Kidney (tissue), 14 donors: ENCODE results near the gene PKNOX2. TPM values are rescaled to one million over a fixed set of nuclear protein-coding genes. Genes with fewer than 3 reads are reported as not detected.

Source experiments
- DNase-seq, 5 donors: peaks; one replicate each; pipeline ENCODE4 v3.0.0-alpha.2; 2013 to 2020
- FAIRE-seq: peaks from 2 replicates; lab custom pipeline; 2012; peaks lifted over from hg19 to GRCh38; lab: Jason Lieb, UNC
- H3K27ac ChIP-seq, 2 donors: one replicate each; pipeline ENCODE4 v1.7.0; 2013; ENCODE audit warnings: low read depth in 2 of 2, low read length in 2 of 2, inconsistent platforms in 1 of 2
- H3K27me3 ChIP-seq: one replicate; pipeline ENCODE4 v1.7.1; 2013; ENCODE audit warnings: low read length, inconsistent platforms; ENCODE audit not compliant: control insufficient read depth, insufficient read depth
- H3K36me3 ChIP-seq, 3 donors: one replicate each; pipeline versions ENCODE4 v1.7.0 to v1.7.1; 2013; ENCODE audit warnings: low read length in 3 of 3, control low read depth in 1 of 3, inconsistent platforms in 1 of 3; ENCODE audit not compliant: insufficient read depth in 3 of 3, control insufficient read depth in 2 of 3
- H3K4me1 ChIP-seq, 3 donors: one replicate each; pipeline versions ENCODE4 v1.7.0 to v1.7.1; 2013; ENCODE audit warnings: low read length in 3 of 3, inconsistent platforms in 1 of 3, low read depth in 1 of 3; ENCODE audit not compliant: control insufficient read depth in 2 of 3, insufficient read depth in 2 of 3
- H3K4me3 ChIP-seq, 3 donors: one replicate each; pipeline versions ENCODE4 v1.7.0 to v1.8.1; 2013; ENCODE audit warnings: low read length in 3 of 3, control low read depth in 1 of 3, inconsistent platforms in 1 of 3
- H3K9ac ChIP-seq, 3 donors: one replicate each; pipeline versions ENCODE4 v1.7.0 to v1.7.1; 2013; ENCODE audit warnings: low read length in 3 of 3, control low read depth in 1 of 3, inconsistent platforms in 1 of 3
- H3K9me3 ChIP-seq, 3 donors: one replicate each; pipeline versions ENCODE4 v1.7.0 to v1.7.1; 2013; ENCODE audit warnings: low read length in 3 of 3, control low read depth in 1 of 3, inconsistent platforms in 1 of 3; ENCODE audit not compliant: control insufficient read depth in 2 of 3, insufficient read depth in 1 of 3
- intact Hi-C: fragments of 100-400 bp; cut with DNase I; formaldehyde crosslinking; loops from one replicate; pipeline ENCODE4 v1.11.1; 2022
- polyA plus RNA-seq: library from polyadenylated mRNA; stranded (reverse); fragments of 350-450 nt; fragmentation: Illumina TruSeq; extraction: RNeasy Lipid Tissue Mini Kit (QIAGEN cat#74804); gene quantifications from one replicate; pipeline ENCODE4 v1.2.3, GENCODE V29; 2014; ENCODE audit warnings: low read depth, low replicate concordance; ENCODE audit not compliant: insufficient read depth
- total RNA-seq: library from RNA; stranded (reverse); fragmentation: NEBNext Ultra II Directional; extraction: Animal tissue kit (Norgen Biotek cat#: 25700); gene quantifications from one replicate; pipeline ENCODE4 v1.2.1, GENCODE V29; 2021
- TF ChIP-seq, protein P1 (sequence below): IDR thresholded peaks from 3 replicates; pipeline ENCODE4 v1.5.1; 2012; ENCODE audit warnings: mild to moderate bottlenecking, moderate library complexity, borderline replicate concordance; ENCODE audit not compliant: insufficient read depth; ENCODE audit errors: extremely low read depth
- donor health status: control.
- donor health status: control.
- donor health status: control.
- donor health status: control.
- donor health status: control.
- donor health status: DM: yes; HTN: yes; CAD: no.
- donor health status: Normal renal cell carcinoma (clear cell type).

Gene PKNOX2
- total and polyA plus RNA-seq, 2 donors from 2014 or later: 1.5 to 6.0 TPM

DNA sequence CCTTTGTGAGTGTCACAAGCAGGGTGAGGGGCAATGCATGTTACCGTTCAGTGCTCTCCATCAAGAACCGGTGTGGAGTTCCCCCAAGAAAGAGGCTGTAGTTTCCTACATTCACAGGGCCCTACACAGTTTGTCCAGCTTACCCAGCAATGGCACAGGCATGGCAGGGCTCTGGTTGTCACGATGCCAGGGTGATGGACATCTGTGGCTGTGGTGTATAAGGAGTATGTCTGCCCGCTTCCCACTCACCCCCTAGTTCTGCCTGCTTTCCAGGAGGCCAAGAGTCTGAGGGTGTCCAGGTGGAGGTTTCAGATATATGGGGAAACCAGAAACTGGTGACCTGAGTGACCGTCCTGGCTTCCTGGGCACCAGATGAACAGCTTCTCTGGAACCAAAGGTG is 116.1 kb downstream of the PKNOX2 start:
- no peaks in the 10 kb centered on the region for H3K36me3 ChIP-seq
- TF ChIP-seq, protein P1, sequence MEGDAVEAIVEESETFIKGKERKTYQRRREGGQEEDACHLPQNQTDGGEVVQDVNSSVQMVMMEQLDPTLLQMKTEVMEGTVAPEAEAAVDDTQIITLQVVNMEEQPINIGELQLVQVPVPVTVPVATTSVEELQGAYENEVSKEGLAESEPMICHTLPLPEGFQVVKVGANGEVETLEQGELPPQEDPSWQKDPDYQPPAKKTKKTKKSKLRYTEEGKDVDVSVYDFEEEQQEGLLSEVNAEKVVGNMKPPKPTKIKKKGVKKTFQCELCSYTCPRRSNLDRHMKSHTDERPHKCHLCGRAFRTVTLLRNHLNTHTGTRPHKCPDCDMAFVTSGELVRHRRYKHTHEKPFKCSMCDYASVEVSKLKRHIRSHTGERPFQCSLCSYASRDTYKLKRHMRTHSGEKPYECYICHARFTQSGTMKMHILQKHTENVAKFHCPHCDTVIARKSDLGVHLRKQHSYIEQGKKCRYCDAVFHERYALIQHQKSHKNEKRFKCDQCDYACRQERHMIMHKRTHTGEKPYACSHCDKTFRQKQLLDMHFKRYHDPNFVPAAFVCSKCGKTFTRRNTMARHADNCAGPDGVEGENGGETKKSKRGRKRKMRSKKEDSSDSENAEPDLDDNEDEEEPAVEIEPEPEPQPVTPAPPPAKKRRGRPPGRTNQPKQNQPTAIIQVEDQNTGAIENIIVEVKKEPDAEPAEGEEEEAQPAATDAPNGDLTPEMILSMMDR: no peak
- H3K4me3 ChIP-seq: no peak overlapping the region
- no peaks in the 10 kb centered on the region for H3K4me1 ChIP-seq
- no peaks in the 10 kb centered on the region for H3K9me3 ChIP-seq
- H3K9ac ChIP-seq: no peak overlapping the region
- no peaks in the 10 kb centered on the region for H3K27me3 ChIP-seq
- intact Hi-C loops: no loop called here
- FAIRE-seq: no peak
- no peak for DNase-seq
- H3K27ac ChIP-seq: no peak overlapping the region

DNA sequence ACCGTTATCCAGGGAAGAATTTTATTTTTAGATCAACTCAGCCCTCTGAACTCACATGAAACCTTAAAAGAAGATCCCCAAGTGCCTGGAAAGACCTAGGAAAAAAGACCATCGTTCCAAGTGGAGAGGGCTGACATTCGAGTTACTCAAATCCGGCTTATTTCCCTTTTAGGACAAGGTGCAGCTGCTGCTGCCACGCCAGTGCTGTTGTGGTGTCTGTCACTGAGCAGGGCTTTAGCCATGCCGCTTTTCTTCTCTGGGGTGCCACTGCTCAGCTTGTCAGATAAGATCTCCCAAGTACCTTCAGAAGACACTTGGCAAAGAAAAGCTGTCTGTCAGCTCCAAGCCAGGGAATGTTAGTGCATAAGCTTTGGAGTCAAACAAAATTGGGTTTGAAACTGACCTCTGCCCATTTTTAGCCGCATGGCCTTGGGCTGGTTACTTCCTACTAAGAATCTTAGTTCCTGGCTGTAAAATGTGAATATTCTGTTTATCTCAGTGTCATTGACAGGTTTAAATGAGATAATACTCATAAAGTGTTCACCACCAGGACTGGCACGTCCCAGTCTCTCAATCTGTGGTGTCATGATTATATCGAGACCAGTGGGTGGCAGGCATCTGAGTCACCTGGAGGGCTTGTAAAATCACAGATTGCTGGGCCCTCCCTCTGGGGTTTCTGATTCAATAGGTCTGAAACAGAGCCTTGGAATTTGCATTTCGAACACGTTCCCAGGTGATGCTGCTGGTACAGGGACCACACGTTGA is 117.5 kb downstream of the PKNOX2 start:
- H3K9ac ChIP-seq: no peak overlapping the region
- peak in 1 of 5 donors; percentile 50 for DNase-seq
- H3K27ac ChIP-seq: no peak overlapping the region
- H3K4me3 ChIP-seq: no peak overlapping the region
- FAIRE-seq: no peak
- no peaks in the 10 kb centered on the region for H3K27me3 ChIP-seq
- no peaks in the 10 kb centered on the region for H3K36me3 ChIP-seq
- intact Hi-C loops: no loop called here
- TF ChIP-seq, protein P1: no peak
- H3K4me1 ChIP-seq: peaks cover 0 to 3% (median 3%) of the 10 kb centered on the region in 3 donors
- H3K9me3 ChIP-seq: no peaks in the 10 kb centered on the region

DNA sequence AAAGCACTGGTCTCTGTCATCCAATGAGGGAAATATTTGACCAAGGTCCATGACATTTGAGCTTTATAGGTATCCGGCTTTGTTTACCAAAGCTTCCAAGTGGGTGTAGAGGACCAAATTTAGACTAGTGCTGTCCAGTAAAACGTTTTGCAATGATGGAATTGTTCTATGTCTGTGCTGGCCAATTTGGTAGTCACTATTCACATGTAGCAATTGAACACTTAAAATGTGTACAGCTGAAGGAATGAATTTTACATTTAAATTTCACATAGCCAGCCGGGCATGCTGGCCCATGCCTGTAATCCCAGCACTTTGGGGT is 118.0 kb downstream of the PKNOX2 start:
- TF ChIP-seq, protein P1: no peak
- intact Hi-C loops: no loop called here
- no peaks in the 10 kb centered on the region for H3K27me3 ChIP-seq
- no peaks in the 10 kb centered on the region for H3K9me3 ChIP-seq
- H3K36me3 ChIP-seq: no peaks in the 10 kb centered on the region
- H3K9ac ChIP-seq: no peak overlapping the region
- H3K4me3 ChIP-seq: no peak overlapping the region
- no peak overlapping the region for H3K27ac ChIP-seq
- H3K4me1 ChIP-seq: peaks cover 0 to 7% (median 7%) of the 10 kb centered on the region in 3 donors
- DNase-seq (no peak), FAIRE-seq (no peak)
